ENCODE data around the gene DLG5. TPM values are rescaled to one million over a fixed set of nuclear protein-coding genes. Genes with fewer than 3 reads are reported as not detected.

DLG5 gene
- total RNA-seq, 2 experiments from 2014 or later: 3.2 to 3.5 TPM

- no peak overlapping the region for H3K27ac Mint-ChIP-seq
- POLR2A ChIA-PET: no interaction called here
These were observed 73.3 kb downstream of the DLG5 start for GRCh38 chr10:77853256-77853655.

GRCh38 chr10:77850620-77851231, 75.8 kb downstream of the DLG5 start:
- ChIA-PET POLR2A (no interaction called here), CTCF (no interaction called here)
- Mint-ChIP-seq H3K9me3 (ENCODE audit: insufficient read depth) (no peaks in the 10 kb centered on the region), H3K27me3 (ENCODE audit: low read depth) (no peaks in the 10 kb centered on the region), H3K27ac (no peak overlapping the region), H3K4me1 (ENCODE audit: low read depth) (no peaks in the 10 kb centered on the region), H3K36me3 (ENCODE audit: low read depth) (no peaks in the 10 kb centered on the region), H3K4me3 (no peak overlapping the region)
- ATAC-seq (no peak), DNase-seq (no peak)

More at GRCh38 chr10:77853256-77853655, 73.3 kb downstream of the DLG5 start:
- CTCF ChIA-PET: no interaction called here
- H3K4me3 Mint-ChIP-seq: no peak overlapping the region
- H3K4me1 Mint-ChIP-seq (ENCODE audit: low read depth): no peaks in the 10 kb centered on the region
- ATAC-seq (no peak), DNase-seq (no peak)
- H3K9me3 Mint-ChIP-seq (ENCODE audit: insufficient read depth): no peaks in the 10 kb centered on the region
- H3K27me3 Mint-ChIP-seq (ENCODE audit: low read depth): no peaks in the 10 kb centered on the region
- H3K36me3 Mint-ChIP-seq (ENCODE audit: low read depth): no peaks in the 10 kb centered on the region

- Mint-ChIP-seq H3K36me3 (ENCODE audit: low read depth) (no peaks in the 10 kb centered on the region), H3K9me3 (ENCODE audit: insufficient read depth) (no peaks in the 10 kb centered on the region), H3K27ac (no peak overlapping the region), H3K4me1 (ENCODE audit: low read depth) (peaks cover 12% of the 10 kb centered on the region), H3K4me3 (no peak overlapping the region), H3K27me3 (ENCODE audit: low read depth) (no peaks in the 10 kb centered on the region)
- ChIA-PET POLR2A (no interaction called here), CTCF (no interaction called here)
- no peak for DNase-seq
- ATAC-seq: no peak
These were observed 77.4 kb downstream of the DLG5 start for GRCh38 chr10:77849039-77849664.

GRCh38 chr10:77846718-77847311, 79.7 kb downstream of the DLG5 start:
- no peaks in the 10 kb centered on the region for H3K9me3 Mint-ChIP-seq (ENCODE audit: insufficient read depth)
- POLR2A ChIA-PET: no interaction called here
- H3K27me3 Mint-ChIP-seq (ENCODE audit: low read depth): no peaks in the 10 kb centered on the region
- peak; percentile 71 for ATAC-seq
- CTCF ChIA-PET: interaction anchor here (0.6 to 1.9 kb wide), 11 partner anchors 9 to 1193 kb away, joined by 3 to 12 read pairs (median 4); partner anchors contain the start of gene POLR3A
- peaks cover 12% of the 10 kb centered on the region for H3K4me1 Mint-ChIP-seq (ENCODE audit: low read depth)
- DNase-seq: peak; percentile 74
- no peak overlapping the region for H3K4me3 Mint-ChIP-seq
- no peaks in the 10 kb centered on the region for H3K36me3 Mint-ChIP-seq (ENCODE audit: low read depth)
- H3K27ac Mint-ChIP-seq: no peak overlapping the region

- ChIA-PET CTCF (interaction anchor here (0.8 to 1.0 kb wide), 2 partner anchors 14 to 133 kb away, joined by 3 to 5 read pairs; no protein-coding TSS in a partner anchor), POLR2A (no interaction called here)
- H3K4me3 Mint-ChIP-seq: no peak overlapping the region
- H3K36me3 Mint-ChIP-seq (ENCODE audit: low read depth): no peaks in the 10 kb centered on the region
- no peaks in the 10 kb centered on the region for H3K9me3 Mint-ChIP-seq (ENCODE audit: insufficient read depth)
- no peak for ATAC-seq
- H3K27ac Mint-ChIP-seq: no peak overlapping the region
- peaks cover 12% of the 10 kb centered on the region for H3K4me1 Mint-ChIP-seq (ENCODE audit: low read depth)
- DNase-seq: no peak
- no peaks in the 10 kb centered on the region for H3K27me3 Mint-ChIP-seq (ENCODE audit: low read depth)
These were observed 81.1 kb downstream of the DLG5 start for GRCh38 chr10:77845451-77845850.

- POLR2A ChIA-PET: no interaction called here
- H3K9me3 Mint-ChIP-seq (ENCODE audit: insufficient read depth): no peaks in the 10 kb centered on the region
- ATAC-seq (peak; percentile 42), DNase-seq (no peak)
- peaks cover 12% of the 10 kb centered on the region for H3K4me1 Mint-ChIP-seq (ENCODE audit: low read depth)
- no peaks in the 10 kb centered on the region for H3K36me3 Mint-ChIP-seq (ENCODE audit: low read depth)
- H3K27me3 Mint-ChIP-seq (ENCODE audit: low read depth): no peaks in the 10 kb centered on the region
- peak overlapping the region; percentile 43 for H3K27ac Mint-ChIP-seq
- H3K4me3 Mint-ChIP-seq: no peak overlapping the region
- CTCF ChIA-PET: interaction anchor here (0.8 to 1.0 kb wide), 2 partner anchors 14 to 133 kb away, joined by 3 to 5 read pairs; no protein-coding TSS in a partner anchor
These were observed 81.7 kb downstream of the DLG5 start for GRCh38 chr10:77844713-77845445.

GRCh38 chr10:77844177-77844576, 82.4 kb downstream of the DLG5 start:
- no peak overlapping the region for H3K4me3 Mint-ChIP-seq
- no peaks in the 10 kb centered on the region for H3K27me3 Mint-ChIP-seq (ENCODE audit: low read depth)
- no peaks in the 10 kb centered on the region for H3K36me3 Mint-ChIP-seq (ENCODE audit: low read depth)
- H3K27ac Mint-ChIP-seq: no peak overlapping the region
- CTCF ChIA-PET: no interaction called here
- H3K9me3 Mint-ChIP-seq (ENCODE audit: insufficient read depth): no peaks in the 10 kb centered on the region
- POLR2A ChIA-PET: no interaction called here
- no peak for DNase-seq
- no peak for ATAC-seq
- H3K4me1 Mint-ChIP-seq (ENCODE audit: low read depth): peaks cover 12% of the 10 kb centered on the region

GRCh38 chr10:77843264-77843663, 83.3 kb downstream of the DLG5 start:
- DNase-seq: no peak
- CTCF ChIA-PET: no interaction called here
- peaks cover 12% of the 10 kb centered on the region for H3K4me1 Mint-ChIP-seq (ENCODE audit: low read depth)

GRCh38 chr10:77842652-77843212, 83.8 kb downstream of the DLG5 start:
- Mint-ChIP-seq H3K9me3 (ENCODE audit: insufficient read depth) (no peaks in the 10 kb centered on the region), H3K36me3 (ENCODE audit: low read depth) (no peaks in the 10 kb centered on the region), H3K4me3 (no peak overlapping the region), H3K27ac (no peak overlapping the region), H3K4me1 (ENCODE audit: low read depth) (peaks cover 12% of the 10 kb centered on the region), H3K27me3 (ENCODE audit: low read depth) (no peaks in the 10 kb centered on the region)
- ChIA-PET CTCF (interaction anchor here (0.9 to 2.6 kb wide), 2 partner anchors 129 to 131 kb away, joined by 4 to 7 read pairs; no protein-coding TSS in a partner anchor), POLR2A (no interaction called here)
- ATAC-seq (no peak), DNase-seq (no peak)

More at GRCh38 chr10:77843264-77843663, 83.3 kb downstream of the DLG5 start:
- Mint-ChIP-seq H3K9me3 (ENCODE audit: insufficient read depth) (no peaks in the 10 kb centered on the region), H3K36me3 (ENCODE audit: low read depth) (no peaks in the 10 kb centered on the region), H3K27me3 (ENCODE audit: low read depth) (no peaks in the 10 kb centered on the region), H3K4me3 (no peak overlapping the region), H3K27ac (no peak overlapping the region)
- POLR2A ChIA-PET: no interaction called here
- ATAC-seq: no peak

GRCh38 chr10:77841711-77842375, 84.7 kb downstream of the DLG5 start:
- H3K4me1 Mint-ChIP-seq (ENCODE audit: low read depth): peaks cover 18% of the 10 kb centered on the region
- no peak for DNase-seq
- no peaks in the 10 kb centered on the region for H3K36me3 Mint-ChIP-seq (ENCODE audit: low read depth)
- H3K9me3 Mint-ChIP-seq (ENCODE audit: insufficient read depth): no peaks in the 10 kb centered on the region
- no peak for ATAC-seq
- ChIA-PET CTCF (interaction anchor here (0.8 to 2.6 kb wide), 3 partner anchors 128 to 675 kb away, joined by 3 to 7 read pairs (median 4); no protein-coding TSS in a partner anchor), POLR2A (no interaction called here)
- no peak overlapping the region for H3K4me3 Mint-ChIP-seq
- no peaks in the 10 kb centered on the region for H3K27me3 Mint-ChIP-seq (ENCODE audit: low read depth)
- H3K27ac Mint-ChIP-seq: no peak overlapping the region

GRCh38 chr10:77840636-77841035, 85.9 kb downstream of the DLG5 start:
- DNase-seq (no peak), ATAC-seq (no peak)
- Mint-ChIP-seq H3K4me3 (no peak overlapping the region), H3K27me3 (ENCODE audit: low read depth) (no peaks in the 10 kb centered on the region), H3K36me3 (ENCODE audit: low read depth) (no peaks in the 10 kb centered on the region), H3K4me1 (ENCODE audit: low read depth) (peaks cover 25% of the 10 kb centered on the region), H3K27ac (no peak overlapping the region), H3K9me3 (ENCODE audit: insufficient read depth) (no peaks in the 10 kb centered on the region)
- ChIA-PET POLR2A (no interaction called here), CTCF (interaction anchor here (0.8 to 2.6 kb wide), 2 partner anchors 129 to 674 kb away, joined by 3 to 7 read pairs; no protein-coding TSS in a partner anchor)

Measured in activated CD8-positive, alpha-beta T cell treated with anti-CD3 and anti-CD28 coated beads, Interleukin-2, amount 10 ng/mL, durations not matched to agents 7 days and 5 days (primary cell).